Mesenteric fat pad (tissue), 1 donor: ENCODE measurements around the gene PACRG. TPM values are rescaled to one million over a fixed set of nuclear protein-coding genes. Genes with fewer than 3 reads are reported as not detected.

Experiments used
- DNase-seq: peaks from one replicate; pipeline ENCODE4 v3.0.0-alpha.2; 2020; ENCODE audit warnings: low spot score
- total RNA-seq: library from RNA; stranded (reverse); fragmentation: NEBNext Ultra II Directional; extraction: Animal tissue kit (Norgen Biotek cat#: 25700); gene quantifications from one replicate; pipeline ENCODE4 v1.2.1, GENCODE V29; 2021
- donor health status: DM: yes; HTN: yes; CAD: no.

Gene PACRG
- total RNA-seq, 1 donor from 2014 or later: not detected

GRCh38 chr6:163066200-163066599 is 338.4 kb downstream of the PACRG start:
- DNase-seq: no peak

DNA sequence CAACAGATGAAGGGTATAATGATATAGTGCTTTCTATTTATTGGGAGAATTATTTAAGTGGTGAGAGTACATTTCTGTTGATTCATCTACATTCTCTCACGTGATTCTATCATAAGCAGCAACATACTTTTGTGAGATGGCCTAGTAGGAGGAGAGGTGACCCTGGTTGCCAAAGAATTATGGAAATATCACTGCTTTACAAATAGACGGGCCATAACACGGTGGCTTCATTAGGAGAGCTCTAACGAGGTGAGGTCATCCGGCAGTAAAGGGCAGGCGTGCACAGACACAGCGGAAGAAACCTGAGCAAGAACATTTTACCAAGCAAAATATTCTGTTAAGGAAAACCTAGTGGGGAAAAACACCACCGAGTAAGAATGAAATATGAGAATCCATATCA is 349.4 kb downstream of the PACRG start:
- DNase-seq: no peak

DNA sequence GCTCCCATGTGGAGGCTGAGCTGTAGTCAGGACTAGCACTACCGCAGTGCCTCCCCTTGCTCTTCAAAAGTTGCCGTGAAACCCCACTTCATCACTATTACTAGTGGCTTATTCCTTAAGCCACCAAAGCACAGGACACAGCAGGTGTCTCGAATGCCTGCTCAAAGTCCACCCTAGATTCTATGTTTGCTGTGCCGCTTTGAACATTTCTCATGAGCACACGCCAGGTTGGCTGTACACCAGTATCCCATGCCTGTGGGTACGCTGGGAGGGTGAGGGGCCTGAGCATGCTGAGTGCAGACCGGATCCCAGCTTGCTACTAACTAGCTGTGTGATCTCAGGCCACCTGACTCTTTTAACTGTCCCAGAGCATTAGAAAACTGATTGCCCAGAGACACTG is 350.9 kb downstream of the PACRG start:
- DNase-seq: no peak

DNA sequence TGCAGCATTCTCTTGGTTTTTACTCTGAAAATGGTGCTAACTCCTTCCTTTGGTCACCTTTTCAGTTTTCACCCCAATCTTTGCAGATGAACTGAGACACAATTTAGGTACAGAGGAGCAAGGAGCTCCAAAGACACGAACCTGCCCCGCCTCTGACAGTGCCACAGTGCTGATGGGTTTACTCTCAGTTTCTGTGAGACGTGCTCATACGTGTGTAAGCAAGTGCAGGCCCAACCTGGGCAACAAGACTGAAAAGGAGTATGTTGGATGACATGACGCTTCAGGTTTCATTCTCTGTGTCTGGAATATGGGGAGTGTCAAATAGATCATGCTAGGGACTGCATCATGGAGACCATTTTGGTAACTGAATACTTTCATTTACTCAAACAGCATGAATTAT is 352.5 kb downstream of the PACRG start:
- DNase-seq: no peak

GRCh38 chr6:163083141-163083540 is 355.4 kb downstream of the PACRG start:
- DNase-seq: no peak

- DNase-seq: no peak
Observed at GRCh38 chr6:163085426-163085825, 357.7 kb downstream of the PACRG start.

DNA sequence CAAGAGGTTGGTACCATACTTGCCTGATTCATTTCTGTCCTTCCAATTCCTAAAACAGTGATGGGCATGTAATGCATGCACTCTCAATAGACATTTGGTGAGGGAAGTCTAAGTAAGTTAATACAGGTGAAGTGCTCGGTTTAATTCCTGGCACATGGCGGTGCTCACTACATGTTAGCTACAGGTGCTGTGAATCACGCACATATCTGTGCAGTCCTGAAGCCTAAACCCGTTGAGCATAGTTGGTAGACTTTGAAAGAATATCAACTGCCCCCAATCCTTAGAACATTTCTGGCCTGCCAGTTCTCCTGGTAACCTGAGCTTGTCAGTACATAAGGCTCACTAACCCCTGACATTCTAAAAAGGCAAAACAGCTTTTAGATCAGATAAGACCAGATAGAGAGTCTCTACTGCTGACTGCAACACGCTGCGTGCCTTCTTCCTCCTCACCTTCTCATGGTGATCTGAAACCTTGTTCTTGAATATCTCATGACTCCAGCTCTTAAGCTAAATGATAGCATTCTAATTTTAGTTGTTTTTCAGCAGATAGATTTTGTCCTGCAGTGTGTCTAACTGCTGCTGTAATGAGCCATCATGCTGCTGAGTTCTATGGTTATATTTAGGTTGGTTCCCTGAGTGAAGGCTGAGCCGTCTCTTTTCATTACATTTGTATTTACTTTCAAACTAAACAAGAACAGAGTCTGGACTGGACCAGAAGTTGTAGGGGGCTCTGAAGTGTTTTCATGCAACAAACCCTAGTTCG is 358.3 kb downstream of the PACRG start:
- no peak for DNase-seq

GRCh38 chr6:163086624-163086920 is 358.8 kb downstream of the PACRG start:
- no peak for DNase-seq

DNA sequence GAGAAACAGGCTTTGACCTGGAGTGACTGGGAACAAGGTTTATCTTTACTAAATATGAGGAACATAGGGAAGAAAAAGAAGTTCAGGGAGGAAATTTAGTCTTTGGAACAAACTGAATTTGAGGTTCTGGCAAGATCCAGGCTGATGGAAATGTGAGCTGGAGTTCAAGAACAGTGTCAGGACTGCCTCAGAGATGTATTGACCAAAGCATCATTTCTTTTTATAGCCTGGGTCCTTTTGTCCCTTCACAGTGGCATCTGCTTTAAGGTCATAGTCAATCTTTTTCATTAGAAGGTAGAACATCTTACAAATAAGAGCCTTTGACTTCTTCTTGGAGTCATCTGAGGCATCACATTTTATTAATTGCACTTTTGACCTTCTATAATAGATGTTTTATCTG is 360.2 kb downstream of the PACRG start:
- DNase-seq: no peak

DNA sequence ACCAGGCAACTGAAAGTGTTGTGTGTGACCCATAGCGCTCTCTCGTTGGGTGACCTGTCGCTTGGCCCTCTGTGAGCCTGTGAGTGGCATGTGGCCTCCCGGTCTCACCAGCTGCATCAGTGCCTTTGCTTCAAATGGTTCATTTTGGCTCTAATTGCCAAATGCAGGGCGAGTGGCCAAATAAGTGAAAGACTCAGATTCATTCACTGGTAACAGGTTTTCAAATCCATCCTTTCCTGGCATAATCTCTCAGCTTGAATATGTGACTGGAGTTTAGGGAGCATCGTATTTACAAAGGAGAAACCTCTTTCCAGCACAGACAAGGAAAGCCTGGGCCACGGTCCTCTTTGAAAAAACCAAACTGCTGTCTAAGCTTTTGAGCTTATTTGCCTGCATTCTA is 365.1 kb downstream of the PACRG start:
- DNase-seq: no peak

DNA sequence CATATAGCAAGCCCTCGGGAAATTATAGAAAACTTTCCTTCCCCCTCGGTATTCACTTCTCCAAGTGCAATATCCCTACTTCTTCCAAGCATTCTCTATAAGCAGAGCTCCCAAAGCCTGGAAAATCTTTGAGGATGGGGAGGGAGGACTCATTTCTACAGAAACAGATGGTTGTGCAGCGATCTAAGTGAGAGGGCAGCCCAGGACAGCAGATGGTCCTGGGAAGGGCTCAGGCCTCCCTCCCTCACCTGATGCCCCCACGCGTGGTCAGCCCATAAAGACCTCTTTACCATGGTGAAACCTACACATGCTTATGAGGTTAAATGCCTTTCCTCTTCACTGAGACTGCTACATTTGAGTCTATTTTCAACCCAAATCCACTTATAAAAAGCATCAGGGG is 367.1 kb downstream of the PACRG start:
- no peak for DNase-seq

- no peak for DNase-seq
Observed at GRCh38 chr6:163095401-163095800, 367.6 kb downstream of the PACRG start.

GRCh38 chr6:163098827-163099479 is 371.2 kb downstream of the PACRG start:
- DNase-seq: no peak

GRCh38 chr6:163099621-163100171 is 371.9 kb downstream of the PACRG start:
- no peak for DNase-seq

- DNase-seq: no peak
Observed at GRCh38 chr6:163100259-163100658, 372.5 kb downstream of the PACRG start.

DNA sequence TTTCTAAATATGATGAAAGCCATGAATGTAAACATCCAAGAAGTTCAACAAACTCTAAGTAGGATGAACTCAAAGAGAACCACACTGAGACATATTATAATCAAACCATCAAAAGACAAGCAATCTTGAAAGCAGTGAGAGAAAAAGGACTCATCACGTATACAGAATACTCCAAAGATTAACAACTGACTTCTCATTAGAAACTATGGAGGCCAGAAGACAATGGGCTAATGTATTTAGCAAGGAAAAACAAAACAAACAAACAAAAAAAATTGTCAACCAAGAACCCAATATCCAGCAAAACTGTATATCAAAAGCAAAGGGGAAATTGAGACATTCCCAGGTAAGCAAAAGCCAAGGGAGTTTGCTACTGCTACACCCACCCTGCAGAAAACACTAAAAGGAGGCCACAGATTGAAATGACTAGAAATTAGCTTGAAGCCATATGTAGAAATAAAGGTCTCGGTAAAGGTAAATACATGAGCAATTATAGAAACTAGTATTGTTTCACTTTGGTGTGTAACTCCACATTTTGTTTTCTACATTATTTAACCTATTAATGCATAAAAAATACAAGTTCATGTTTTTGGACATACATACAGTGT is 385.7 kb downstream of the PACRG start:
- no peak for DNase-seq

GRCh38 chr6:163118941-163119340 is 391.2 kb downstream of the PACRG start:
- no peak for DNase-seq

DNA sequence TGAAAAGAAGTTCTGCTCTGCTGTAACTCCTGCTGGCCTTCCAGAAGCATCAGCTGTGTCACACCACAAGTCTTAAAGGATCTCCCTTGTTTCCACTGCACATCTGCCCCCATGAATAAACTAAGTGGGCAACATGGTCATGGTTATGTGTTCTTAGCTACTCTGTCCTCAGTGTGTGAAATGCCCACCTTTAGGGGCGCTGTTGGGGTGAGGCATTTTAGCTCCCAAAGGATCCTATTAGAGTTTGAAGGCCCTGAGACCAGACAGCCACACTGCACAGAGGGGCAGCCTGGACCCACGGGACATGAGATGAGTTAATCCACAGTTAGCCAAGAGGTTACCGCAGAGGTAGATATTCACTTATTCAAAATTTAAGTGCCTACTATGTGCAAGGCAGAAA is 392.4 kb downstream of the PACRG start:
- no peak for DNase-seq

DNA sequence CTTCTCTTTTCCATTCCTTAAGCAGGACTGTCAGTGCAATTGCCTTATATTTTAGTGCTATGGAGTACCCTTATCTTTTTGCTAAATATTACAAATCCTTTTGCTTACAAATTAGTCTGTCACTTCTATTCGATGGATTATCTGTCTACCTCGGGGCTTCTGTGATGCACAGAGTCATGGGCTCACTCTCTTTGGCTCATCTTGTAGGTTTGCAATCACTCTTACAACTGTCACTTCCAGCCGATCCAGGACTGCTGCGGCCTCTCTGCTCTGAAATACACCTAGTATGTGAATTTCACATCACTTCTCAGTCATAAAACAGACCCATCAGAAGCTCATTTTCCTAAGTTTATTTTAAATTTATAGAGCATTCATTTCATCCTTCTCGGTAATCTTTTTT is 393.5 kb downstream of the PACRG start:
- DNase-seq: no peak

GRCh38 chr6:163122365-163122764 is 394.6 kb downstream of the PACRG start:
- DNase-seq: no peak

DNA sequence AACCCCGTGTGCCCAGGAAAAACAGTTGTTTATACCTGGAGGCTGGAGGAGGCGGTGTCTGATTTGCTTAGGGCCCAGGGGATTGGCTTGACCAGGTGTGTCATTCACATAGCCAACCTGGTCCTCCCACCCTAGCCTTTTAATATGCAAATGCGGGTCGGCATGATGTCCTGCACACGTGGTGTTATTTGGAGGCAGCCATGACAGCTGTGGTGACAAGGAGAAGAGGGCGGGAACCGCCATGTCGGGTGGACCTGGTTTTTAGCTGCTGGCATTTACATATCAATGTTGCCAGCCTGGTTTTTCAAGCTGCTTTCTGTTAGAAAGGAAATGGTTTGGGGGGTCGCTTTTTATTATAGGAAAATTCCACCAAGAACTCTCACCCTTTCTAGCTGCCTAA is 395.3 kb downstream of the PACRG start:
- DNase-seq: no peak

DNA sequence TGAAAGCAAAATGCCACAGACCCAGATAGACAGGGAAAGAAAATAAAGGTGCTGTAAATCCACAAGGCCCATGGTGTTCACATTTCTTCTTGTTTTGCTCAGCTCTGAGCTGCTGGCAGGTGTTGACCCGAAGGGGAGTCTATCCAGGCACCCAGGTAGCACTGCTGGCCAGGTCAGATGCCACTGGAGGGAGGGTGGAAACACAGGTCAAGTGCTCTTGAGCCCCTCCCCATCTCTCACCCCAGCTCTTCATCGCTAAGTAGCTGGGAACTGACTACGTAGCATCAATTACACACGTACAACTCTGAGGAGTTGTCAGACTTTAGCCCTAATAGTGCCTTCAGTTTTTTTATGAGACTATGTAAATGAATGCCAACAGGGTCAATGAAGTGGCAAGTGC is 399.0 kb downstream of the PACRG start:
- DNase-seq: no peak

DNA sequence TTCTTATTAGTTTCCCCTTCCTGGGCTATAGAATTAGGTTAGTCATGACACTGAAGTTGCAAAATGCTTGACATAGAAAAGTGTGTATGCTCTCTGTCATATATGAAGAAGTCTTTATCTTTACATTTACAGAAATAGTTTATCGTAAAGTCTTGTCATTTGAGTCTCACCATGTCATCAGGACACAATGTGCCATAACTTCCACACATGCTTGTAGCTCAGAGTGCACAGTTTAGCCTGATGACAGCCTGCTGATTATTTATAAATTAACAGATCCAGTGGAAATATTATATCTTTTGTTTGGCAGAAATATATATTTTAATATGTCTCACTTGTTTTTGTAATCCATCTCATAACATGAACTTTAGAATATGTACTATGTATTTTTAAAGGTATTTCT is 399.8 kb downstream of the PACRG start:
- no peak for DNase-seq
